ENCODE measurements around the gene MANEA. TPM values are rescaled to one million over a fixed set of nuclear protein-coding genes. Genes with fewer than 3 reads are reported as not detected.

The MANEA gene
- total RNA-seq: 26.0 TPM

GRCh38 chr6:95577304-95578105 lies at the start of gene MANEA:
Gene MANEA (plus strand): TSS chr6:95577535. CDS start chr6:95586440, 8,905 bp downstream.

Data from camera-type eye (tissue), 1 donor.